ENCODE data around the gene CNTNAP2. TPM values are rescaled to one million over a fixed set of nuclear protein-coding genes. Genes with fewer than 3 reads are reported as not detected.

The CNTNAP2 gene
- total RNA-seq, 1 donor: 7.6 TPM

GRCh38 chr7:146084086-146084485 is 32.5 kb upstream of the CNTNAP2 start:
- Histone ChIP-seq H3K27me3 (ENCODE audit: insufficient read depth, low read length) (no peaks in the 10 kb centered on the region), H4K20me1 (ENCODE audit: insufficient read depth, low read length) (no peaks in the 10 kb centered on the region), H2AFZ (ENCODE audit: low read length) (no peak overlapping the region), H3K4me3 (ENCODE audit: insufficient read depth, low read length) (no peak overlapping the region), H3K79me2 (ENCODE audit: insufficient read depth, low read length) (no peaks in the 10 kb centered on the region), H3K4me2 (ENCODE audit: insufficient read depth, low read length) (no peak overlapping the region), H3K4me1 (ENCODE audit: insufficient read depth, low read length) (no peaks in the 10 kb centered on the region), H3K9me3 (ENCODE audit: low read depth, low read length) (peaks cover 2% of the 10 kb centered on the region), H3K27ac (ENCODE audit: low read depth, low read length) (no peak overlapping the region), H3K36me3 (ENCODE audit: insufficient read depth, low read length) (no peaks in the 10 kb centered on the region)
- DNase-seq (ENCODE audit: insufficient read length, low spot score, missing footprints): no peak
- TF ChIP-seq, protein P1, sequence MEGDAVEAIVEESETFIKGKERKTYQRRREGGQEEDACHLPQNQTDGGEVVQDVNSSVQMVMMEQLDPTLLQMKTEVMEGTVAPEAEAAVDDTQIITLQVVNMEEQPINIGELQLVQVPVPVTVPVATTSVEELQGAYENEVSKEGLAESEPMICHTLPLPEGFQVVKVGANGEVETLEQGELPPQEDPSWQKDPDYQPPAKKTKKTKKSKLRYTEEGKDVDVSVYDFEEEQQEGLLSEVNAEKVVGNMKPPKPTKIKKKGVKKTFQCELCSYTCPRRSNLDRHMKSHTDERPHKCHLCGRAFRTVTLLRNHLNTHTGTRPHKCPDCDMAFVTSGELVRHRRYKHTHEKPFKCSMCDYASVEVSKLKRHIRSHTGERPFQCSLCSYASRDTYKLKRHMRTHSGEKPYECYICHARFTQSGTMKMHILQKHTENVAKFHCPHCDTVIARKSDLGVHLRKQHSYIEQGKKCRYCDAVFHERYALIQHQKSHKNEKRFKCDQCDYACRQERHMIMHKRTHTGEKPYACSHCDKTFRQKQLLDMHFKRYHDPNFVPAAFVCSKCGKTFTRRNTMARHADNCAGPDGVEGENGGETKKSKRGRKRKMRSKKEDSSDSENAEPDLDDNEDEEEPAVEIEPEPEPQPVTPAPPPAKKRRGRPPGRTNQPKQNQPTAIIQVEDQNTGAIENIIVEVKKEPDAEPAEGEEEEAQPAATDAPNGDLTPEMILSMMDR (IDR thresholded peaks at IDR 0.05; ENCODE audit: extremely low read depth, low read depth, low read length): no peak

GRCh38 chr7:146090023-146090645 is 26.5 kb upstream of the CNTNAP2 start:
- Histone ChIP-seq H3K4me1 (ENCODE audit: insufficient read depth, low read length) (no peaks in the 10 kb centered on the region), H3K36me3 (ENCODE audit: insufficient read depth, low read length) (no peaks in the 10 kb centered on the region), H4K20me1 (ENCODE audit: insufficient read depth, low read length) (no peaks in the 10 kb centered on the region), H3K4me2 (ENCODE audit: insufficient read depth, low read length) (no peak overlapping the region), H3K4me3 (ENCODE audit: insufficient read depth, low read length) (no peak overlapping the region), H3K27me3 (ENCODE audit: insufficient read depth, low read length) (no peaks in the 10 kb centered on the region), H2AFZ (ENCODE audit: low read length) (no peak overlapping the region), H3K79me2 (ENCODE audit: insufficient read depth, low read length) (no peaks in the 10 kb centered on the region), H3K9me3 (ENCODE audit: low read depth, low read length) (peaks cover 2% of the 10 kb centered on the region), H3K27ac (ENCODE audit: low read depth, low read length) (no peak overlapping the region)
- DNase-seq (ENCODE audit: insufficient read length, low spot score, missing footprints): no peak
- TF ChIP-seq, protein P1 (IDR thresholded peaks at IDR 0.05; ENCODE audit: extremely low read depth, low read depth, low read length): peak; percentile 36

- H3K27me3 ChIP-seq (ENCODE audit: insufficient read depth, low read length): no peaks in the 10 kb centered on the region
- no peak overlapping the region for H3K4me2 ChIP-seq (ENCODE audit: insufficient read depth, low read length)
- no peaks in the 10 kb centered on the region for H4K20me1 ChIP-seq (ENCODE audit: insufficient read depth, low read length)
- no peaks in the 10 kb centered on the region for H3K36me3 ChIP-seq (ENCODE audit: insufficient read depth, low read length)
- no peaks in the 10 kb centered on the region for H3K9me3 ChIP-seq (ENCODE audit: low read depth, low read length)
- no peak overlapping the region for H3K4me3 ChIP-seq (ENCODE audit: insufficient read depth, low read length)
- no peak for DNase-seq (ENCODE audit: insufficient read length, low spot score, missing footprints)
- H3K4me1 ChIP-seq (ENCODE audit: insufficient read depth, low read length): no peaks in the 10 kb centered on the region
- TF ChIP-seq, protein P1 (IDR thresholded peaks at IDR 0.05; ENCODE audit: extremely low read depth, low read depth, low read length): no peak
- no peak overlapping the region for H2AFZ ChIP-seq (ENCODE audit: low read length)
- H3K79me2 ChIP-seq (ENCODE audit: insufficient read depth, low read length): no peaks in the 10 kb centered on the region
- H3K27ac ChIP-seq (ENCODE audit: low read depth, low read length): no peak overlapping the region
Observed at GRCh38 chr7:146094356-146094755, 22.2 kb upstream of the CNTNAP2 start.

DNA sequence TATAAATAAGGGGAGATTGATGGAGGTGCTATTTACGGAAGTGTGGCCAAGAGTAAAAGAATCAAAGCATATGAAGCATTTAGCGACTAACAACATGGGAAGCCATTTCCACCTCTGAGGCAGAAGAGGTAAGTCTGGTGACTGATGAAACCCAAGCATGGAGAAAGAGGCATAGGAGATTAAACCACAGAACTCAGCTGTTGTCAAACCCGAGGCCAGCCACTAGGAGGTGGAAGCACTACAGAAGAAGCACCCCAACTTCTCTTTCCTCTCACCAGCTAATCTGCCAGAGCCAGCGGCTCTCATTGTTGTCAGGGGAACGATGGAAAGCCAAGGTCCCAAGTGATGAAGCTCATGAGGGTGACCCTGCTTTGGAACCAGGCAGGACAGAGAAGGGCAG is 19.6 kb upstream of the CNTNAP2 start:
- H3K4me3 ChIP-seq (ENCODE audit: insufficient read depth, low read length): no peak overlapping the region
- no peaks in the 10 kb centered on the region for H3K79me2 ChIP-seq (ENCODE audit: insufficient read depth, low read length)
- no peak for DNase-seq (ENCODE audit: insufficient read length, low spot score, missing footprints)
- no peak overlapping the region for H3K4me2 ChIP-seq (ENCODE audit: insufficient read depth, low read length)
- no peak overlapping the region for H2AFZ ChIP-seq (ENCODE audit: low read length)
- H3K4me1 ChIP-seq (ENCODE audit: insufficient read depth, low read length): no peaks in the 10 kb centered on the region
- no peaks in the 10 kb centered on the region for H3K27me3 ChIP-seq (ENCODE audit: insufficient read depth, low read length)
- no peaks in the 10 kb centered on the region for H3K9me3 ChIP-seq (ENCODE audit: low read depth, low read length)
- H3K27ac ChIP-seq (ENCODE audit: low read depth, low read length): no peak overlapping the region
- no peaks in the 10 kb centered on the region for H3K36me3 ChIP-seq (ENCODE audit: insufficient read depth, low read length)
- TF ChIP-seq, protein P1 (IDR thresholded peaks at IDR 0.05; ENCODE audit: extremely low read depth, low read depth, low read length): no peak
- no peaks in the 10 kb centered on the region for H4K20me1 ChIP-seq (ENCODE audit: insufficient read depth, low read length)
